HepG2 (cell line): Measurements from ENCODE around the gene RB1. TPM values are rescaled to one million over a fixed set of nuclear protein-coding genes. Genes with fewer than 3 reads are reported as not detected.

ENCODE experiments used
- DNMT3B ChIP-seq: conservative IDR thresholded peaks from 2 replicates; pipeline ENCODE4 v1.6.1; 2016; ENCODE audit warnings: missing biosample characterization, control low read depth
- GABPA ChIP-seq, 2 experiments: IDR thresholded peaks; 2 replicates each; pipeline ENCODE4 v1.6.1; 2011 to 2016; ENCODE audit warnings: low read depth in 2 of 2, low read length in 1 of 2, missing biosample characterization in 1 of 2, missing genetic modification characterization in 1 of 2
- GLMP ChIP-seq: sonication (generic); formaldehyde crosslinking; IDR thresholded peaks from 2 replicates; pipeline ENCODE4 v1.9.0; 2021; ENCODE audit warnings: missing genetic modification reagents, mild to moderate bottlenecking, borderline replicate concordance
- GPBP1L1 ChIP-seq: sonication (generic); formaldehyde crosslinking; IDR thresholded peaks from 2 replicates; pipeline ENCODE4 v1.5.0; 2020; ENCODE audit warnings: mild to moderate bottlenecking, missing genetic modification reagents
- GPN1 ChIP-seq: sonication (generic); formaldehyde crosslinking; IDR thresholded peaks from 2 replicates; pipeline ENCODE4 v1.5.1; 2020; ENCODE audit warnings: missing genetic modification reagents, borderline replicate concordance
- KLF6 ChIP-seq: IDR thresholded peaks from 2 replicates; pipeline ENCODE4 v1.8.0; 2016; ENCODE audit warnings: missing biosample characterization, missing genetic modification reagents
- KMT2B ChIP-seq: IDR thresholded peaks from 2 replicates; pipeline ENCODE4 v1.6.1; 2016; ENCODE audit warnings: missing genetic modification reagents, missing compliant biosample characterization
- MAX ChIP-seq: IDR thresholded peaks from 2 replicates; pipeline ENCODE4 v1.6.1; 2012; ENCODE audit warnings: inconsistent platforms
- MXD3 ChIP-seq: IDR thresholded peaks from 2 replicates; pipeline ENCODE4 v1.6.1; 2016; ENCODE audit warnings: mild to moderate bottlenecking, missing biosample characterization, missing genetic modification reagents
- MXD4 ChIP-seq: IDR thresholded peaks from 2 replicates; pipeline ENCODE4 v1.6.1; 2016; ENCODE audit warnings: mild to moderate bottlenecking, missing biosample characterization, missing genetic modification reagents
- NCOA2 ChIP-seq: sonication (generic); formaldehyde crosslinking; IDR thresholded peaks from 2 replicates; pipeline ENCODE4 v1.8.0; 2022; ENCODE audit warnings: inconsistent platforms
- POLR2AphosphoS5 ChIP-seq: IDR thresholded peaks from 2 replicates; pipeline ENCODE4 v1.6.1; 2012; ENCODE audit warnings: low read depth, low read length
- THAP8 ChIP-seq: sonication (generic); formaldehyde crosslinking; IDR thresholded peaks from 2 replicates; pipeline ENCODE4 v1.5.1; 2020; ENCODE audit warnings: missing genetic modification reagents, mild to moderate bottlenecking, borderline replicate concordance
- U2AF2 ChIP-seq: fragments of 200-400 bp; formaldehyde crosslinking; IDR thresholded peaks from 2 replicates; pipeline ENCODE4 v1.6.1; 2017; ENCODE audit warnings: low read depth, mild to moderate bottlenecking, low read length
- ZBTB25 ChIP-seq: IDR thresholded peaks from 2 replicates; pipeline ENCODE4 v1.6.1; 2018; ENCODE audit warnings: missing genetic modification reagents
- ZNF274 ChIP-seq: sonication (generic); formaldehyde crosslinking; IDR thresholded peaks from 2 replicates; pipeline ENCODE4 v1.5.1; 2020; ENCODE audit warnings: mild to moderate bottlenecking, missing genetic modification reagents
- ZNF280B ChIP-seq: sonication (generic); formaldehyde crosslinking; IDR thresholded peaks from 2 replicates; pipeline ENCODE4 v1.5.0; 2020; ENCODE audit warnings: missing genetic modification reagents, mild to moderate bottlenecking, borderline replicate concordance
- ZNF501 ChIP-seq: sonication (generic); formaldehyde crosslinking; IDR thresholded peaks from 2 replicates; pipeline ENCODE4 v1.5.1; 2020; ENCODE audit warnings: mild to moderate bottlenecking, moderate library complexity, missing genetic modification reagents
- ZNF562 ChIP-seq: sonication (generic); formaldehyde crosslinking; IDR thresholded peaks from 2 replicates; pipeline ENCODE4 v1.8.0; 2022; ENCODE audit warnings: missing genetic modification reagents, borderline replicate concordance
- ZNF720 ChIP-seq: sonication (generic); formaldehyde crosslinking; IDR thresholded peaks from 2 replicates; pipeline ENCODE4 v1.4.0; 2020; ENCODE audit warnings: missing genetic modification reagents
- ZNF780A ChIP-seq: sonication (generic); formaldehyde crosslinking; IDR thresholded peaks from 2 replicates; pipeline ENCODE4 v1.8.0; 2022; ENCODE audit warnings: mild to moderate bottlenecking, missing genetic modification reagents, moderate library complexity
- ZNF878 ChIP-seq: sonication (generic); formaldehyde crosslinking; IDR thresholded peaks from 2 replicates; pipeline ENCODE4 v1.8.1; 2023; ENCODE audit warnings: mild to moderate bottlenecking, missing genetic modification reagents, moderate library complexity
- ZNF883 ChIP-seq: sonication (generic); formaldehyde crosslinking; IDR thresholded peaks from 2 replicates; pipeline ENCODE4 v1.5.1; 2020; ENCODE audit warnings: mild to moderate bottlenecking, missing genetic modification reagents; ENCODE audit errors: not compliant biosample characterization
- polyA plus RNA-seq, 8 experiments: library from polyadenylated mRNA; depleted of rRNA in 3 of 8; stranded (reverse) in 7 of 8; unstranded in 1 of 8; fragments of >200 nt; fragmentation: Illumina TruSeq in 4 of 8; extraction: Trizol in 4 of 8; gene quantifications; 2 replicates each; pipeline versions ENCODE4 v1.2.1 to v1.2.3, GENCODE V29; 2011 to 2016; ENCODE audit warnings: low read depth in 4 of 8, missing spikeins in 1 of 8, mixed read lengths in 1 of 8; ENCODE audit not compliant: insufficient read depth in 1 of 8
- total RNA-seq, 5 experiments: library from RNA; depleted of rRNA; stranded (reverse); fragments of >200 nt; fragmentation: Illumina TruSeq; extraction: Trizol; gene quantifications; 2 replicates each; pipeline ENCODE4 v1.2.3, GENCODE V29; 2016; ENCODE audit warnings: low read depth in 1 of 5

Gene RB1
- total and polyA plus RNA-seq, 2 of the 13 experiments (the other 11 are each of a cell fraction or from before 2014, with no cell fraction given) = 15.6 to 23.7 TPM

GRCh38 chr13:48303359-48304142 lies at the start of gene RB1 (continued):
- TF ChIP-seq ZNF280B (CRISPR knock-in tag) = no peak
- TF ChIP-seq ZNF720 (CRISPR knock-in tag) = no peak
- TF ChIP-seq GPN1 (CRISPR knock-in tag) = no peak
- TF ChIP-seq ZNF274 (CRISPR knock-in tag) = 0 out of 2 replicates have a peak, but pooled peaks have one; percentile 58
- TF ChIP-seq ZNF562 (CRISPR knock-in tag) = no peak
- 0 out of 2 replicates have a peak, but pooled peaks have one; percentile 12 for TF ChIP-seq ZNF878 (CRISPR knock-in tag)
- peak; percentile 88; the same call in 1 of the 2 replicates for TF ChIP-seq ZBTB25 (CRISPR knock-in tag)
- TF ChIP-seq MXD3 = peak; percentile 50; the same call in 1 of the 2 replicates
- TF ChIP-seq KMT2B (CRISPR knock-in tag) = peak; percentile 94
- TF ChIP-seq GLMP (CRISPR knock-in tag) = no peak
- TF ChIP-seq ZNF883 (CRISPR knock-in tag) = peak; percentile 61
- TF ChIP-seq U2AF2 = no peak
- peak; percentile 86 for TF ChIP-seq POLR2AphosphoS5
- no peak for TF ChIP-seq GPBP1L1 (CRISPR knock-in tag)
- peak; percentile 45; the same call in 1 of the 2 replicates for TF ChIP-seq KLF6
- no peak for TF ChIP-seq THAP8
- TF ChIP-seq ZNF780A (CRISPR knock-in tag) = no peak
- peak; percentile 46 for TF ChIP-seq MAX
- TF ChIP-seq DNMT3B (CRISPR knock-in tag) = no peak
- TF ChIP-seq NCOA2 = peak; percentile 18; the same call in 1 of the 2 replicates
- peak; percentile 23; the same call in 1 of the 2 replicates for TF ChIP-seq MXD4
- TF ChIP-seq GABPA (IDR thresholded peaks at IDR 0.05; ENCODE audit: low read depth, low read length) = peak; percentile 83
- TF ChIP-seq GABPA (CRISPR knock-in tag; IDR thresholded peaks at IDR 0.05; ENCODE audit: low read depth) = peak; percentile 90
- peak; percentile 84 for TF ChIP-seq ZNF501 (CRISPR knock-in tag)
